HG03571 (cell line): ENCODE data around the gene AMZ2.
"Not testable (repeated sequence)": the region's sequence is repeated elsewhere in the genome, so short reads cannot be mapped to it uniquely, and the experiment has no call there.

Experiments used
- ATAC-seq: cut with Tn5 transposase; IDR thresholded peaks from one replicate; pipeline ENCODE4 v1.9.1; 2021; ENCODE audit not compliant: unreplicated experiment

Gene AMZ2

GRCh38 chr17:68220186-68220585, 27.7 kb upstream of the AMZ2 start:
- not testable (repeated sequence) for ATAC-seq

- not testable (repeated sequence) for ATAC-seq
Measured at GRCh38 chr17:68220786-68221185, 27.1 kb upstream of the AMZ2 start.

GRCh38 chr17:68221786-68222185, 26.1 kb upstream of the AMZ2 start:
- ATAC-seq: no peak

GRCh38 chr17:68222606-68223005, 25.2 kb upstream of the AMZ2 start:
- ATAC-seq: no peak

GRCh38 chr17:68225055-68225454, 22.8 kb upstream of the AMZ2 start:
- ATAC-seq: not testable (repeated sequence)

- ATAC-seq: not testable (repeated sequence)
Measured at GRCh38 chr17:68228039-68228680, 19.7 kb upstream of the AMZ2 start.

GRCh38 chr17:68228817-68229570, 18.8 kb upstream of the AMZ2 start:
- ATAC-seq: no peak

- ATAC-seq: no peak
Measured at GRCh38 chr17:68229619-68230018, 18.2 kb upstream of the AMZ2 start.

GRCh38 chr17:68231131-68231530, 16.7 kb upstream of the AMZ2 start:
- not testable (repeated sequence) for ATAC-seq

GRCh38 chr17:68231541-68231940, 16.3 kb upstream of the AMZ2 start:
- ATAC-seq: no peak

GRCh38 chr17:68232741-68233140, 15.1 kb upstream of the AMZ2 start:
- not testable (repeated sequence) for ATAC-seq

GRCh38 chr17:68234726-68235335, 13.0 kb upstream of the AMZ2 start:
- peak; percentile 33 for ATAC-seq

GRCh38 chr17:68235336-68235791, 12.5 kb upstream of the AMZ2 start:
- not testable (repeated sequence) for ATAC-seq

- ATAC-seq: peak; percentile 66
Measured at GRCh38 chr17:68237369-68238163, 10.3 kb upstream of the AMZ2 start.

GRCh38 chr17:68238164-68238870, 9.5 kb upstream of the AMZ2 start:
- ATAC-seq: no peak

GRCh38 chr17:68238871-68239253, 9.0 kb upstream of the AMZ2 start:
- no peak for ATAC-seq

- ATAC-seq: no peak
Measured at GRCh38 chr17:68239632-68240366, 8.0 kb upstream of the AMZ2 start.

GRCh38 chr17:68246271-68247028, 1.4 kb upstream of the AMZ2 start:
- ATAC-seq: no peak

- ATAC-seq: peak; percentile 15
Measured at GRCh38 chr17:68248199-68248825, 469 bp downstream of the AMZ2 start.
